Measurements from ENCODE around the gene TOMM7. TPM values are rescaled to one million over a fixed set of nuclear protein-coding genes. Genes with fewer than 3 reads are reported as not detected.
A peak's percentile ranks its signal among the peaks of the same experiment; 100 is the strongest.

TOMM7 gene
- total and polyA plus RNA-seq, 9 of the 15 experiments (the other 6 are each of a cell fraction or from before 2014, with no cell fraction given), result 283 to 1,717 (median 638) TPM

DNA sequence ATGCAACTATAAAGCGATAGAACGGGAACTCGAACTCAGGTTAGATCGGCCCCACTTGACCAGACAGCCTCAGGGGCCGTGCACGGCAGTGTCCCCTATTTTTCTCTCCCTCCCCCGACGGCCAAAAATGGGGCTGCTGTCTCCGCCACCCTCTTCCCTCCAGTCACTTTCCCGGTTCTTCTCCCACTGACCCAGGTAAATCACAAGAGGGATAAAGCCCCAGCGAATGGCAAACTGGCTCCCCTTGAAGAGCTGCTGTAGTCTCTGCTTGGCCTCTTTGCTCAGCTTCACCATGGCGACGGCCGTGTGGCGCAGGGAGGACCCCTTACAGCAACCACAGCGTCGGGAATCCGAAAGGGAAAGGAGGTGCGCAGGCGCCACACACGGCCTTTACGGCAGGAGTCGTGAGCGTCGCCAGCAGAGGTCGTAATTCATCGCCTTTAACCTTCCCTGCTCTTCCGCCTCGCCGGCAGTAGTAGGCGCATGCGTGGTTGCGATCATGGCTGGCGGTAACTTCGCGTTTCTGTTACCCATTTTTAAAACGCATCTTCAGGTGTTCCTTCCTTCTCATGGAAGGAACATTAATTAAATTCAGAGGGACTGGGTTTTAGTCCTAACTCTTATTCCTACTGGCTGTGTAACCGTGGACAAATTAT lies at the start of gene TOMM7 (continued):
- TF ChIP-seq, protein P1, sequence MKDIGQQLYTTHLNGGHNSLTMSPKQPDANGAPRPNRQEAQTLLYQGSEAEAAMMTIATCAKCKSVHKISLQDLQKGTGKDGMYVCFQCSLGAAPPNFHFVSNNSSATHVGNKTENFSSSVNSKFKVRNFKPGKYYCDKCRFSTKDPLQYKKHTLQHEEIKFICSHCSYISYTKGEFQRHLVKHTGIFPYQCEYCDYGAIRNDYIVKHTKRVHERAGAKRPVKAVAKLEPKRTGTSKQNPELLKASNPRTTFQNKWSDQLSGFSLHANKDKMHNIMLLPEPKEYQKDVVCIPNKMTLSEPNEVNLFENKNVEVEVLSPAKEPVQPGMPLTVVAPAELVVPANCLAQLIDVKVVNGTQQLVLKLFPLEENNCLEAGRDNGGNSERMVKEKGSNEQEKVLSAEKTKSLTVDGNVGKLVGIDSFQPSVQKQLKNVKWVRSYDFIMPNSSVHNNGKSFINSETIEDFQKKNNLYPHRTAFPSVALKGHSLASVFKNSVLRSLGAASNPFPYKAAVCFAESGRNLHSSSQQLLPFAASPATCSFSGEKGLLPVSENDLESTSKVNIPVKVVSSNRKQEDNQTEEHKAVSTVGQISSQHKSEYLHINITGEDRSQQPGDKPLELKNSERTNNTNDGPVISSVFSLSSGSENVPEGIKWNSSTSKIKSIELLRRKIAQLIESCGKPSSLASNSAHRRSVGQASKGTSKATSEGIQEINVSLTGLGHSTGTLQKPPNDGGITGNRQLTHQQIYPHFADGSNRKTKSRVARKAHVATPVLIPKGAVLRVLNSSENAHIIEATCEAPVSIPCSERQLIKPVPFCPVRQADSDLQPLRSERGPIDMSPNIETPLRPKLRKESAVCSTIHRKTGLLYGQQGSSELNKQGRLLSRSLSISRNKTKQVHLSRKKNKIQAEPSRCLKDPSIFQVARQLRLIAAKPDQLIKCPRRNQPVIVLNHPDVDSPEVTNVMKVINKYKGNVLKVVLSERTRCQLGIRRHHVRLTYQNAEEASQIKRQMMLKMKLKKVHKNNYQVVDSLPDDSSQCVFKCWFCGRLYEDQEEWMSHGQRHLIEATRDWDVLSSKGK (CRISPR knock-in tag; IDR thresholded peaks at IDR 0.05), result no peak
- peak; percentile 66 for TF ChIP-seq RBBP5 (IDR thresholded peaks at IDR 0.05; ENCODE audit: borderline replicate concordance, insufficient read depth, low read length, poor library complexity, severe bottlenecking)
- TF ChIP-seq, protein P2, sequence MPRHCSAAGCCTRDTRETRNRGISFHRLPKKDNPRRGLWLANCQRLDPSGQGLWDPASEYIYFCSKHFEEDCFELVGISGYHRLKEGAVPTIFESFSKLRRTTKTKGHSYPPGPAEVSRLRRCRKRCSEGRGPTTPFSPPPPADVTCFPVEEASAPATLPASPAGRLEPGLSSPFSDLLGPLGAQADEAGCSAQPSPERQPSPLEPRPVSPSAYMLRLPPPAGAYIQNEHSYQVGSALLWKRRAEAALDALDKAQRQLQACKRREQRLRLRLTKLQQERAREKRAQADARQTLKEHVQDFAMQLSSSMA (CRISPR knock-in tag; IDR thresholded peaks at IDR 0.05), result no peak
- TF ChIP-seq SMARCA5 (IDR thresholded peaks at IDR 0.05), result no peak
- TF ChIP-seq POLR2H (tag; IDR thresholded peaks at IDR 0.05; ENCODE audit: low read depth), result peak; percentile 91
- TF ChIP-seq TGIF2 (CRISPR knock-in tag; IDR thresholded peaks at IDR 0.05), result no peak
- TF ChIP-seq, protein P3, sequence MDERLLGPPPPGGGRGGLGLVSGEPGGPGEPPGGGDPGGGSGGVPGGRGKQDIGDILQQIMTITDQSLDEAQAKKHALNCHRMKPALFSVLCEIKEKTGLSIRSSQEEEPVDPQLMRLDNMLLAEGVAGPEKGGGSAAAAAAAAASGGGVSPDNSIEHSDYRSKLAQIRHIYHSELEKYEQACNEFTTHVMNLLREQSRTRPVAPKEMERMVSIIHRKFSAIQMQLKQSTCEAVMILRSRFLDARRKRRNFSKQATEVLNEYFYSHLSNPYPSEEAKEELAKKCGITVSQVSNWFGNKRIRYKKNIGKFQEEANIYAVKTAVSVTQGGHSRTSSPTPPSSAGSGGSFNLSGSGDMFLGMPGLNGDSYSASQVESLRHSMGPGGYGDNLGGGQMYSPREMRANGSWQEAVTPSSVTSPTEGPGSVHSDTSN (CRISPR knock-in tag; IDR thresholded peaks at IDR 0.05; ENCODE audit: low read depth), result no peak
- TF ChIP-seq, protein P3 (tag; conservative IDR thresholded peaks at IDR 0.05; ENCODE audit: low read depth), result no peak
- TF ChIP-seq, protein P4, sequence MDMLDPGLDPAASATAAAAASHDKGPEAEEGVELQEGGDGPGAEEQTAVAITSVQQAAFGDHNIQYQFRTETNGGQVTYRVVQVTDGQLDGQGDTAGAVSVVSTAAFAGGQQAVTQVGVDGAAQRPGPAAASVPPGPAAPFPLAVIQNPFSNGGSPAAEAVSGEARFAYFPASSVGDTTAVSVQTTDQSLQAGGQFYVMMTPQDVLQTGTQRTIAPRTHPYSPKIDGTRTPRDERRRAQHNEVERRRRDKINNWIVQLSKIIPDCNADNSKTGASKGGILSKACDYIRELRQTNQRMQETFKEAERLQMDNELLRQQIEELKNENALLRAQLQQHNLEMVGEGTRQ (CRISPR knock-in tag; IDR thresholded peaks at IDR 0.05), result no peak
- TF ChIP-seq, protein P5, sequence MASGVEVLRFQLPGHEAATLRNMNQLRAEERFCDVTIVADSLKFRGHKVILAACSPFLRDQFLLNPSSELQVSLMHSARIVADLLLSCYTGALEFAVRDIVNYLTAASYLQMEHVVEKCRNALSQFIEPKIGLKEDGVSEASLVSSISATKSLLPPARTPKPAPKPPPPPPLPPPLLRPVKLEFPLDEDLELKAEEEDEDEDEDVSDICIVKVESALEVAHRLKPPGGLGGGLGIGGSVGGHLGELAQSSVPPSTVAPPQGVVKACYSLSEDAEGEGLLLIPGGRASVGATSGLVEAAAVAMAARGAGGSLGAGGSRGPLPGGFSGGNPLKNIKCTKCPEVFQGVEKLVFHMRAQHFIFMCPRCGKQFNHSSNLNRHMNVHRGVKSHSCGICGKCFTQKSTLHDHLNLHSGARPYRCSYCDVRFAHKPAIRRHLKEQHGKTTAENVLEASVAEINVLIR (CRISPR knock-in tag; IDR thresholded peaks at IDR 0.05), result no peak
- TF ChIP-seq, protein P6, sequence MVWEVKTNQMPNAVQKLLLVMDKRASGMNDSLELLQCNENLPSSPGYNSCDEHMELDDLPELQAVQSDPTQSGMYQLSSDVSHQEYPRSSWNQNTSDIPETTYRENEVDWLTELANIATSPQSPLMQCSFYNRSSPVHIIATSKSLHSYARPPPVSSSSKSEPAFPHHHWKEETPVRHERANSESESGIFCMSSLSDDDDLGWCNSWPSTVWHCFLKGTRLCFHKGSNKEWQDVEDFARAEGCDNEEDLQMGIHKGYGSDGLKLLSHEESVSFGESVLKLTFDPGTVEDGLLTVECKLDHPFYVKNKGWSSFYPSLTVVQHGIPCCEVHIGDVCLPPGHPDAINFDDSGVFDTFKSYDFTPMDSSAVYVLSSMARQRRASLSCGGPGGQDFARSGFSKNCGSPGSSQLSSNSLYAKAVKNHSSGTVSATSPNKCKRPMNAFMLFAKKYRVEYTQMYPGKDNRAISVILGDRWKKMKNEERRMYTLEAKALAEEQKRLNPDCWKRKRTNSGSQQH (CRISPR knock-in tag; IDR thresholded peaks at IDR 0.05), result 0 out of 2 replicates have a peak, but pooled peaks have one; percentile 53
- TF ChIP-seq NBN (IDR thresholded peaks at IDR 0.05; ENCODE audit: low read depth), result no peak
- TF ChIP-seq MYC (IDR thresholded peaks at IDR 0.05; ENCODE audit: low read depth, low read length), result peak; percentile 54; the same call in 1 of the 2 replicates
- peak; percentile 73; the same call in 1 of the 2 replicates for TF ChIP-seq MYC (CRISPR knock-in tag; IDR thresholded peaks at IDR 0.05; ENCODE audit: borderline replicate concordance, low read depth)
- TF ChIP-seq ZNF3 (CRISPR knock-in tag; IDR thresholded peaks at IDR 0.05), result no peak
- no peak for TF ChIP-seq ZBED1 (IDR thresholded peaks at IDR 0.05)
- TF ChIP-seq MAFF (IDR thresholded peaks at IDR 0.05; ENCODE audit: low read length), result no peak
- peak; percentile 27; the same call in 1 of the 2 replicates for TF ChIP-seq ELF4 (CRISPR knock-in tag; IDR thresholded peaks at IDR 0.05)

Data from K562 (cell line).